K562 (cell line): Measurements from ENCODE around the gene UBA7. TPM values are rescaled to one million over a fixed set of nuclear protein-coding genes. Genes with fewer than 3 reads are reported as not detected.

Source experiments
- ARID2 ChIP-seq: fragments of 450-650 bp; IDR thresholded peaks from 2 replicates; pipeline ENCODE4 v1.6.1; 2017; ENCODE audit warnings: antibody characterized with exemption, mild to moderate bottlenecking
- DNMT1 ChIP-seq: fragments of 450-650 bp; IDR thresholded peaks from 2 replicates; pipeline ENCODE4 v1.6.1; 2016; ENCODE audit warnings: antibody characterized with exemption, mild to moderate bottlenecking
- EZH2 ChIP-seq: IDR thresholded peaks from 2 replicates; pipeline ENCODE4 v1.6.1; 2012; ENCODE audit warnings: low read depth, mild to moderate bottlenecking, inconsistent platforms, low read length, borderline replicate concordance
- FOXP4 ChIP-seq: sonication (generic); formaldehyde crosslinking; IDR thresholded peaks from 2 replicates; pipeline ENCODE4 v1.8.0; 2022; ENCODE audit warnings: mild to moderate bottlenecking, missing genetic modification reagents, borderline replicate concordance
- HIVEP1 ChIP-seq: fragments of 250-450 bp; sonication (Bioruptor Pico); IDR thresholded peaks from 2 replicates; pipeline ENCODE4 v1.4.0; 2020; ENCODE audit warnings: mild to moderate bottlenecking
- MAFF ChIP-seq: IDR thresholded peaks from 2 replicates; pipeline ENCODE4 v1.6.1; 2012; ENCODE audit warnings: low read length, improper control_type of control experiment
- MBD2 ChIP-seq: sonication (generic); IDR thresholded peaks from 2 replicates; pipeline ENCODE4 v1.6.1; 2016; ENCODE audit warnings: low read depth, borderline replicate concordance
- MIER1 ChIP-seq: fragments of 450-650 bp; IDR thresholded peaks from 2 replicates; pipeline ENCODE4 v1.6.1; 2016; ENCODE audit warnings: antibody characterized with exemption, mild to moderate bottlenecking, low read depth
- MYNN ChIP-seq, 2 experiments: sonication (generic); formaldehyde crosslinking in 1 of 2; IDR thresholded peaks; 2 replicates each; pipeline versions ENCODE4 v1.5.0 to v1.6.1; 2016 to 2020; ENCODE audit warnings: antibody characterized with exemption in 1 of 2, missing genetic modification reagents in 1 of 2
- PRDM10 ChIP-seq: fragments of 450-650 bp; IDR thresholded peaks from 2 replicates; pipeline ENCODE4 v1.6.1; 2018; ENCODE audit not compliant: partially characterized antibody
- PURB ChIP-seq: sonication (generic); formaldehyde crosslinking; IDR thresholded peaks from 2 replicates; pipeline ENCODE4 v1.9.0; 2021; ENCODE audit warnings: low read depth, mild to moderate bottlenecking, missing genetic modification reagents
- SNIP1 ChIP-seq: fragments of 450-650 bp; IDR thresholded peaks from 2 replicates; pipeline ENCODE4 v1.7.1; 2017; ENCODE audit warnings: low read depth, mild to moderate bottlenecking
- THRA ChIP-seq: fragments of 450-650 bp; IDR thresholded peaks from 2 replicates; pipeline ENCODE4 v1.6.1; 2017; ENCODE audit warnings: mild to moderate bottlenecking, moderate library complexity
- XRCC3 ChIP-seq: fragments of 450-650 bp; IDR thresholded peaks from 2 replicates; pipeline ENCODE4 v1.6.1; 2017; ENCODE audit warnings: mild to moderate bottlenecking, moderate library complexity
- XRCC5 ChIP-seq: fragments of 200-400 bp; formaldehyde crosslinking; IDR thresholded peaks from 2 replicates; pipeline ENCODE4 v1.6.1; 2017; ENCODE audit warnings: low read depth, mild to moderate bottlenecking, low read length
- ZFPM2 ChIP-seq: fragments of 250-450 bp; sonication (Bioruptor Pico); IDR thresholded peaks from 2 replicates; pipeline ENCODE4 v1.5.1; 2022; ENCODE audit warnings: mild to moderate bottlenecking
- ZNF197 ChIP-seq: fragments of 200-800 bp; sonication (Bioruptor generic); IDR thresholded peaks from 2 replicates; pipeline ENCODE4 v1.6.1; 2016; ENCODE audit warnings: low read depth, missing genetic modification characterization, missing compliant biosample characterization
- ZNF280B ChIP-seq: fragments of 250-450 bp; sonication (Bioruptor Pico); IDR thresholded peaks from 2 replicates; pipeline ENCODE4 v1.5.1; 2021; ENCODE audit warnings: mild to moderate bottlenecking
- ZZZ3 ChIP-seq: fragments of 450-650 bp; IDR thresholded peaks from 2 replicates; pipeline ENCODE4 v1.6.1; 2016; ENCODE audit warnings: antibody characterized with exemption, mild to moderate bottlenecking, moderate library complexity
- polyA plus RNA-seq, 8 experiments: library from polyadenylated mRNA; depleted of rRNA in 4 of 8; stranded (reverse) in 5 of 8; unstranded in 3 of 8; fragments of >200 nt; fragmentation: Nextera tagmentation in 2 of 8; fragmentation: Illumina TruSeq in 1 of 8; extraction: Ambion mirVana in 2 of 8; extraction: Trizol in 1 of 8; gene quantifications; 2 replicates each; pipeline versions ENCODE4 v1.2.1 to v1.2.3, GENCODE V29; 2011 to 2014; ENCODE audit warnings: inconsistent platforms in 1 of 8, missing spikeins in 1 of 8
- total RNA-seq, 7 experiments: library from RNA; depleted of rRNA in 6 of 7; stranded (reverse); fragments of >200 nt in 6 of 7; fragmentation: Illumina TruSeq in 2 of 7; extraction: Trizol in 2 of 7; gene quantifications; 2 replicates each; pipeline versions ENCODE4 v1.2.1 to v1.2.3, GENCODE V29; 2011 to 2021; ENCODE audit warnings: low replicate concordance in 1 of 7

The UBA7 gene
- total and polyA plus RNA-seq, 9 of the 15 experiments (the other 6 are each of a cell fraction or from before 2014, with no cell fraction given), result 0.17 to 3.3 (median 2.0) TPM

DNA sequence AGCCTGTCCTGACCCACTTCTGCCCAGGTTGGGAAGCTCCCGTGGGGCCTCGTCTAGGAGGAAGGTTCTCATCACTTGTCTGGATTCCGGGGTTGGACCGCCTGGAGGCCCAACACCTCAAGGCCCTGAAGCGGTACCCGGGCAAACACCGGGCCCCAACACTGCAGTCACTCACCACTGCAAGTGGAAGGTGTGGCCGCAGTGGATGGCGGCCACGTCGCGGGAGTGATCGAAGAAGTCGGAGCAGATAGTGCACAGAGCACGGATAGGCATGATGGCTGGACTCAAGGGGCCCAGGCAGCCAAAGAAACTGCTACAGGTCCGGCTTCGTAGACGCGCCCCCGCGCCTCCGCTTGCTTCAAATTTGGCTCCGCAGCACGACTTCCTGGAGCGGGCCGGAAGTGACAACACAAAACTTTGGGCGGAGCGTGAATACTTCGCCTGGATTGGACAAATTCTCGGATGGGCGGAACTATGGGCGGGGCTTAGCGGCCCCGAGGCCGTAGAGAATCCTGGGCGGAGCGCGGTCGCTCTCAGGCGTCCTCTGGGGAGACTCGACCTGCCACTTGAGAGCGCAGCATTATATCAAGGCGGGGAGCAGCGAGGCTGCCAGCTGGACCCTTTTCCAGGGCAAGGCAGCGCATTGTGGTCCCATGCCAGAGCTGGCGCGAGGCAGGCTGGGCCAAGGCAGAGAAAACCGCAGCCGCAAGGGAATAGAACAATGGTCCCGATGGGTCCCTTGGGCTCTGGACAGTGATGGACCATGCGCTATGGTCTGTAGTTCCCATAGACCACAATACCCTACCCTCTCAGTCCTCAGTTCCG, 42.6 kb upstream of the UBA7 start, which contains the start of gene TRAIP (continued):
- TF ChIP-seq PRDM10 (no peak), ZNF280B (CRISPR knock-in tag) (no peak), ZNF197 (CRISPR knock-in tag) (no peak), ZZZ3 (no peak), XRCC5 (no peak), MBD2 (no peak; the same call in 1 of the 2 replicates), XRCC3 (no peak), THRA (no peak), MIER1 (no peak), FOXP4 (CRISPR knock-in tag) (no peak), PURB (CRISPR knock-in tag) (no peak), DNMT1 (no peak), ZFPM2 (CRISPR knock-in tag) (no peak), SNIP1 (no peak), HIVEP1 (CRISPR knock-in tag) (no peak), EZH2 (no peak), MAFF (no peak), MYNN (IDR thresholded peaks at IDR 0.05) (no peak), MYNN (CRISPR knock-in tag; IDR thresholded peaks at IDR 0.05) (no peak), ARID2 (no peak)
